Neural cell (in vitro differentiated cells): Measurements from ENCODE around the gene INSM1.

Experiments
- EZH2 ChIP-seq: fragments of 200-600, 300-800 bp; shearing (Covaris generic), sonication (generic); IDR thresholded peaks from 2 replicates; pipeline ENCODE4 v1.6.1; 2014; ENCODE audit warnings: antibody characterized with exemption, low read length, borderline replicate concordance, mild to moderate bottlenecking; ENCODE audit not compliant: insufficient read depth, poor library complexity, severe bottlenecking
- POLR2AphosphoS5 ChIP-seq: IDR thresholded peaks from 2 replicates; pipeline ENCODE4 v1.6.1; 2012
- RAD21 ChIP-seq: fragments of 450-650 bp; conservative IDR thresholded peaks from 2 replicates; pipeline ENCODE4 v1.6.1; 2014; ENCODE audit warnings: antibody characterized with exemption, mild to moderate bottlenecking, moderate library complexity
- TAF1 ChIP-seq: IDR thresholded peaks from 2 replicates; pipeline ENCODE4 v1.6.1; 2012; ENCODE audit warnings: low read depth
- TF ChIP-seq, protein P1 (sequence below): fragments of 450-650 bp; IDR thresholded peaks from 2 replicates; pipeline ENCODE4 v1.5.1; 2014; ENCODE audit warnings: antibody characterized with exemption, mild to moderate bottlenecking, moderate library complexity; ENCODE audit not compliant: poor library complexity, severe bottlenecking
- TF ChIP-seq, protein P2 (sequence below): IDR thresholded peaks from 2 replicates; pipeline ENCODE4 v1.6.1; 2012; ENCODE audit warnings: borderline replicate concordance

DNA sequence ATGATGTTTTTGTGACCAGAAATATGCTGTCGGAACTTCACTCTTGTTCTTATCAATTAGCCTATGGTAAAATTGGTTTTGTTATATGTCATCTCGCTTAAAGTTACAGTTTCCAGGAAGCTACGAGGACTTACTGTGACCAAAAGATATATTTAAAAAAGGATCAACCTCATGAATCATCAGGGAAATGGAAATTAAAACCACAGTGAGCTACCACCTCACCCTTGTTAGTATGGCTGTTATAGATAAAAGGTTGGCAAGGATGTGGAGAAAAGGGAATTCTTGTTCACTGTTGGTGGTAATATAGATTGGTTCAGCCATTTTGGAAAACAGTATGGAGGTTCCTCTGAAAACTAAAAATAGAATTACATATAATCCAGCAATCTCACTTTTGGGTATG, 14.3 kb upstream of the INSM1 start:
- TF ChIP-seq, protein P1, sequence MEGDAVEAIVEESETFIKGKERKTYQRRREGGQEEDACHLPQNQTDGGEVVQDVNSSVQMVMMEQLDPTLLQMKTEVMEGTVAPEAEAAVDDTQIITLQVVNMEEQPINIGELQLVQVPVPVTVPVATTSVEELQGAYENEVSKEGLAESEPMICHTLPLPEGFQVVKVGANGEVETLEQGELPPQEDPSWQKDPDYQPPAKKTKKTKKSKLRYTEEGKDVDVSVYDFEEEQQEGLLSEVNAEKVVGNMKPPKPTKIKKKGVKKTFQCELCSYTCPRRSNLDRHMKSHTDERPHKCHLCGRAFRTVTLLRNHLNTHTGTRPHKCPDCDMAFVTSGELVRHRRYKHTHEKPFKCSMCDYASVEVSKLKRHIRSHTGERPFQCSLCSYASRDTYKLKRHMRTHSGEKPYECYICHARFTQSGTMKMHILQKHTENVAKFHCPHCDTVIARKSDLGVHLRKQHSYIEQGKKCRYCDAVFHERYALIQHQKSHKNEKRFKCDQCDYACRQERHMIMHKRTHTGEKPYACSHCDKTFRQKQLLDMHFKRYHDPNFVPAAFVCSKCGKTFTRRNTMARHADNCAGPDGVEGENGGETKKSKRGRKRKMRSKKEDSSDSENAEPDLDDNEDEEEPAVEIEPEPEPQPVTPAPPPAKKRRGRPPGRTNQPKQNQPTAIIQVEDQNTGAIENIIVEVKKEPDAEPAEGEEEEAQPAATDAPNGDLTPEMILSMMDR, result no peak
- TF ChIP-seq POLR2AphosphoS5 (no peak), EZH2 (no peak), RAD21 (no peak), TAF1 (no peak)
- TF ChIP-seq, protein P2, sequence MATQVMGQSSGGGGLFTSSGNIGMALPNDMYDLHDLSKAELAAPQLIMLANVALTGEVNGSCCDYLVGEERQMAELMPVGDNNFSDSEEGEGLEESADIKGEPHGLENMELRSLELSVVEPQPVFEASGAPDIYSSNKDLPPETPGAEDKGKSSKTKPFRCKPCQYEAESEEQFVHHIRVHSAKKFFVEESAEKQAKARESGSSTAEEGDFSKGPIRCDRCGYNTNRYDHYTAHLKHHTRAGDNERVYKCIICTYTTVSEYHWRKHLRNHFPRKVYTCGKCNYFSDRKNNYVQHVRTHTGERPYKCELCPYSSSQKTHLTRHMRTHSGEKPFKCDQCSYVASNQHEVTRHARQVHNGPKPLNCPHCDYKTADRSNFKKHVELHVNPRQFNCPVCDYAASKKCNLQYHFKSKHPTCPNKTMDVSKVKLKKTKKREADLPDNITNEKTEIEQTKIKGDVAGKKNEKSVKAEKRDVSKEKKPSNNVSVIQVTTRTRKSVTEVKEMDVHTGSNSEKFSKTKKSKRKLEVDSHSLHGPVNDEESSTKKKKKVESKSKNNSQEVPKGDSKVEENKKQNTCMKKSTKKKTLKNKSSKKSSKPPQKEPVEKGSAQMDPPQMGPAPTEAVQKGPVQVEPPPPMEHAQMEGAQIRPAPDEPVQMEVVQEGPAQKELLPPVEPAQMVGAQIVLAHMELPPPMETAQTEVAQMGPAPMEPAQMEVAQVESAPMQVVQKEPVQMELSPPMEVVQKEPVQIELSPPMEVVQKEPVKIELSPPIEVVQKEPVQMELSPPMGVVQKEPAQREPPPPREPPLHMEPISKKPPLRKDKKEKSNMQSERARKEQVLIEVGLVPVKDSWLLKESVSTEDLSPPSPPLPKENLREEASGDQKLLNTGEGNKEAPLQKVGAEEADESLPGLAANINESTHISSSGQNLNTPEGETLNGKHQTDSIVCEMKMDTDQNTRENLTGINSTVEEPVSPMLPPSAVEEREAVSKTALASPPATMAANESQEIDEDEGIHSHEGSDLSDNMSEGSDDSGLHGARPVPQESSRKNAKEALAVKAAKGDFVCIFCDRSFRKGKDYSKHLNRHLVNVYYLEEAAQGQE, result no peak
